AG08395 (cell line): ENCODE data around the gene C1QTNF12.

Experiments used
- DNase-seq: peaks from one replicate; pipeline ENCODE4 v3.0.0; 2012; ENCODE audit warnings: mixed read lengths, low spot score

Gene C1QTNF12

GRCh38 chr1:1228596-1229321 lies 17.8 kb downstream of the C1QTNF12 start:
- DNase-seq, result no peak

GRCh38 chr1:1228187-1228586 lies 18.3 kb downstream of the C1QTNF12 start:
- no peak for DNase-seq

- no peak for DNase-seq
Observed at GRCh38 chr1:1227386-1227785, 19.1 kb downstream of the C1QTNF12 start.

GRCh38 chr1:1226566-1227362 lies 19.8 kb downstream of the C1QTNF12 start:
- DNase-seq, result no peak

GRCh38 chr1:1225913-1226312 lies 20.6 kb downstream of the C1QTNF12 start:
- DNase-seq, result no peak

- DNase-seq, result no peak
Observed at GRCh38 chr1:1225238-1225845, 21.2 kb downstream of the C1QTNF12 start.

GRCh38 chr1:1223891-1224290 lies 22.6 kb downstream of the C1QTNF12 start:
- no peak for DNase-seq

- DNase-seq, result no peak
Observed at GRCh38 chr1:1223321-1223720, 23.2 kb downstream of the C1QTNF12 start.

- no peak for DNase-seq
Observed at GRCh38 chr1:1222575-1223225, 23.8 kb downstream of the C1QTNF12 start.

GRCh38 chr1:1221887-1222574 lies 24.5 kb downstream of the C1QTNF12 start:
- no peak for DNase-seq

- no peak for DNase-seq
Observed at GRCh38 chr1:1220197-1220596, 26.3 kb downstream of the C1QTNF12 start.

GRCh38 chr1:1219341-1219740 lies 27.2 kb downstream of the C1QTNF12 start:
- DNase-seq, result no peak

- no peak for DNase-seq
Observed at GRCh38 chr1:1218524-1219200, 27.9 kb downstream of the C1QTNF12 start.

- no peak for DNase-seq
Observed at GRCh38 chr1:1217621-1218523, 28.6 kb downstream of the C1QTNF12 start.

GRCh38 chr1:1216770-1217620 lies 29.5 kb downstream of the C1QTNF12 start:
- DNase-seq, result no peak

GRCh38 chr1:1215881-1216605 lies 30.5 kb downstream of the C1QTNF12 start:
- no peak for DNase-seq

GRCh38 chr1:1215080-1215676 lies 31.3 kb downstream of the C1QTNF12 start:
- DNase-seq, result no peak
